Measurements from ENCODE around the gene SOCS4.
A peak's percentile ranks its signal among the peaks of the same experiment; 100 is the strongest.
"Not testable (repeated sequence)": the region's sequence is repeated elsewhere in the genome, so short reads cannot be mapped to it uniquely, and the experiment has no call there.

Gene SOCS4

DNA sequence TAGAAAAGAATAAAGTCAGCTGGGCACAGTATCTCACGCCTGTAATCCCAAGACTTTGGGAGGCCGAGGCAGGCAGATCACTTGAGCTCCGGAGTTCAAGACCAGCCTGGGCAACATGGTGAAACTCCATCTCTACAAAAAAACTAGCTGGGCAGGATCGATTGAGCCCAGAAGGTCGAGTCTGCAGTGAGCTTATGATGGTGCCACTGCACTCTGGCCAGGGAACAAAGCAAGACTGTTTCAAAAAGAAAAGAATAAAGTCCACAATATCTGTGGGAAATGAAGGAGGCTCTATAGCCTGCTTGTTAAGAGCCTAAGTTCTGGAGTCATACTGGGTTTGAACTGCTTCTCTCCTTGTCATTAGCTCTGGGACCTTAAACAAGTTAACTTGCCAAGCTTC lies 32.3 kb downstream of the SOCS4 start:
- peaks cover 8 to 33% (median 26%) of the 10 kb centered on the region in 3 donors for H3K36me3 ChIP-seq
- DNase-seq = no peak
- TF ChIP-seq, protein P1, sequence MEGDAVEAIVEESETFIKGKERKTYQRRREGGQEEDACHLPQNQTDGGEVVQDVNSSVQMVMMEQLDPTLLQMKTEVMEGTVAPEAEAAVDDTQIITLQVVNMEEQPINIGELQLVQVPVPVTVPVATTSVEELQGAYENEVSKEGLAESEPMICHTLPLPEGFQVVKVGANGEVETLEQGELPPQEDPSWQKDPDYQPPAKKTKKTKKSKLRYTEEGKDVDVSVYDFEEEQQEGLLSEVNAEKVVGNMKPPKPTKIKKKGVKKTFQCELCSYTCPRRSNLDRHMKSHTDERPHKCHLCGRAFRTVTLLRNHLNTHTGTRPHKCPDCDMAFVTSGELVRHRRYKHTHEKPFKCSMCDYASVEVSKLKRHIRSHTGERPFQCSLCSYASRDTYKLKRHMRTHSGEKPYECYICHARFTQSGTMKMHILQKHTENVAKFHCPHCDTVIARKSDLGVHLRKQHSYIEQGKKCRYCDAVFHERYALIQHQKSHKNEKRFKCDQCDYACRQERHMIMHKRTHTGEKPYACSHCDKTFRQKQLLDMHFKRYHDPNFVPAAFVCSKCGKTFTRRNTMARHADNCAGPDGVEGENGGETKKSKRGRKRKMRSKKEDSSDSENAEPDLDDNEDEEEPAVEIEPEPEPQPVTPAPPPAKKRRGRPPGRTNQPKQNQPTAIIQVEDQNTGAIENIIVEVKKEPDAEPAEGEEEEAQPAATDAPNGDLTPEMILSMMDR (IDR thresholded peaks at IDR 0.05) = no peak
- no peak overlapping the region for H3K27ac ChIP-seq
- no peak overlapping the region for H3K4me3 ChIP-seq
- H3K9me3 ChIP-seq = no peaks in the 10 kb centered on the region
- intact Hi-C loops (cut with DNase I; ENCODE audit: low total_unique reads) = no loop called here
- H3K27me3 ChIP-seq = no peaks in the 10 kb centered on the region
- peaks cover 0 to 84% (median 18%) of the 10 kb centered on the region in 4 donors for H3K4me1 ChIP-seq

DNA sequence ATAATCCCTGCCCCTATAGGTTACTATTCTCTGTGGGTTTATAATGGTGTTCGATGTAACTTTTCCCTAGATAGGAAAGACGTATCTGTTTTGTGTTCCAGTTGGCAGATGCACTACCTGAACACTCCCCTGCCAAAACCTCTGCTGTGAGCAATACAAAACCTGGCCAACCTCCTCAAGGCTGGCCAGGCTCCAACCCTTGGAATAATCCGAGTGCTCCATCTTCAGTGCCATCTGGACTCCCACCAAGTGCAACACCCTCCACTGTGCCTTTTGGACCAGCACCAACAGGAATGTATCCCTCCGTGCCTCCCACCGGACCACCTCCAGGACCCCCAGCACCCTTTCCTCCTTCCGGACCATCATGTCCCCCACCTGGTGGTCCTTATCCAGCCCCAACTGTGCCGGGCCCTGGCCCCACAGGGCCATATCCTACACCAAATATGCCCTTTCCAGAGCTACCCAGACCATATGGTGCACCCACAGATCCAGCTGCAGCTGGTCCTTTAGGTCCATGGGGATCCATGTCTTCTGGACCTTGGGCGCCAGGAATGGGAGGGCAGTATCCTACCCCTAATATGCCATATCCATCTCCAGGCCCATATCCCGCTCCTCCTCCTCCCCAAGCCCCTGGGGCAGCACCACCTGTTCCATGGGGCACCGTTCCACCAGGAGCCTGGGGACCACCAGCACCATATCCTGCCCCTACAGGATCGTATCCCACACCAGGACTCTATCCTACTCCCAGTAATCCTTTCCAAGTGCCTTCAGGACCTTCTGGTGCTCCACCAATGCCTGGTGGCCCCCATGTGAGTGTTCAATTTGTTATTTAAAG lies 35.7 kb downstream of the SOCS4 start:
- TF ChIP-seq, protein P1 (IDR thresholded peaks at IDR 0.05) = no peak
- no peak overlapping the region for H3K4me3 ChIP-seq
- intact Hi-C loops (cut with DNase I; ENCODE audit: low total_unique reads) = no loop called here
- H3K27me3 ChIP-seq = no peaks in the 10 kb centered on the region
- H3K36me3 ChIP-seq = peaks cover 8 to 32% (median 26%) of the 10 kb centered on the region in 3 donors
- peaks cover 0 to 67% (median 18%) of the 10 kb centered on the region in 4 donors for H3K4me1 ChIP-seq
- H3K27ac ChIP-seq = peak overlapping the region in 1 of 2 donors; percentile 32
- H3K9me3 ChIP-seq = no peaks in the 10 kb centered on the region
- no peak for DNase-seq

DNA sequence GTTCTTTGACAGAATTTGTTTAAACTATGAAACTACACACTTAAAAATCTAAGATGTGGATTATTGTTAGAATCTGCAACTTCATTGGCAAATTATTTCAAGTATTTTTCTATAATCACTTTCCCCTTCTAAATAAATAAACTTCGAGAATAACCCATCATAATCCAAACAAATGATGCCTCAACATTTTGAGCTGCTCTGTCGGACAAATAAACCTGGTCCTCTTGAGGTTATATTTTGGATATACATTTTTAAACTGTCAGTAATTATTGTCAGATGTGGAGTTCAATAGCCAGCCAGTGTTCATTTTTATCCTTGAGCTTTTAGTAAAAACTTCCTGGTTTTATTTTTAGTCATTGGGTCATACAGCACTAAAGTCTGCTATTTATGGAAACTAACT lies 37.9 kb downstream of the SOCS4 start:
- Histone ChIP-seq H3K27ac (peak overlapping the region in 1 of 2 donors; percentile 61), H3K4me1 (peaks cover 0 to 54% (median 14%) of the 10 kb centered on the region in 4 donors), H3K36me3 (peaks cover 8 to 25% (median 23%) of the 10 kb centered on the region in 3 donors)
- DNase-seq; H3K4me3 ChIP-seq; H3K9me3 ChIP-seq; H3K27me3 ChIP-seq; intact Hi-C loops (cut with DNase I; ENCODE audit: low total_unique reads): not testable (repeated sequence)

DNA sequence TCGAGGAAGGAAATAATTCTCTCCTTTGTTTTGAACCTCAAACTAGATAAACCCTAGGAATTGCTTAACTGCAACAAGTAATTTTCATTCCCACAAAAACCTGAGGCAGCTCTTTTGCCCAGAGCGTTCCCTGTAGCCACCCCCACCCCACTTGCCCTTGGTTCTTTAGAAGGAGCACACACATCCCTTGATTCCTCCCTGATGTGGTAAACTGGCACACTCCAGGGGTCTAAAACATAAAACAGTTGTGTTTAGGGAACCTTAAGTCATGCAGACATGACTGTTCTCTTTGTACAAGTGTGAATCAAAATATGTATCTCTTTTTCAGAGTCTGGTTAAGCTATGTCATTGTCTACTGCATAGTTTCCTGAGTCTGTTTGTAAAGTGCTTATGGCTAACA lies 38.4 kb downstream of the SOCS4 start:
- H3K36me3 ChIP-seq = peaks cover 8 to 25% (median 23%) of the 10 kb centered on the region in 3 donors

DNA sequence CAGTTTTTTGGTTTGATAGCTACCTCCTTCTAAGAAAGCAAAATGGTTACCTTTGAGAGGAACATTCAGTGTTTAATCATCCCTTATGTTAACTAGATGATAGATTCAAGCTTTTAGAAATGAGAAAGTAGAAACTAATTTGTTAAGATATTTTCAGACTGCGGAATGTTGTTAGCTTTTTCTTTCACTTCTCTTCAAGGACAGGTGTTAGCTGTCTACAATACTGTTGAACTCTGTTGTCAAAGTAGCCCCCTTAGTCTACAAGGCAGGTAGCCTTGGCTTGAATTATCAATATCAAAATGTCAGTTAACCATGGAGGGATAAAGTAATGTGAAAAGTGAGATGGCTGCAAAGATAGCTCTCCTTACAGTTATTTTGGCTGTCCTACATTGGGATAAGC lies 39.2 kb downstream of the SOCS4 start:
- TF ChIP-seq, protein P1 (IDR thresholded peaks at IDR 0.05) = no peak
- no peaks in the 10 kb centered on the region for H3K27me3 ChIP-seq
- no peaks in the 10 kb centered on the region for H3K9me3 ChIP-seq
- intact Hi-C loops (cut with DNase I; ENCODE audit: low total_unique reads) = no loop called here
- H3K27ac ChIP-seq = no peak overlapping the region
- peaks cover 8 to 25% (median 23%) of the 10 kb centered on the region in 3 donors for H3K36me3 ChIP-seq
- H3K4me1 ChIP-seq = peaks cover 0 to 58% (median 15%) of the 10 kb centered on the region in 4 donors
- no peak overlapping the region for H3K4me3 ChIP-seq
- DNase-seq = no peak

More for the DNA sequence above, 38.4 kb downstream of the SOCS4 start:
- Histone ChIP-seq H3K4me1 (peaks cover 0 to 58% (median 14%) of the 10 kb centered on the region in 4 donors), H3K9me3 (no peaks in the 10 kb centered on the region), H3K27me3 (no peaks in the 10 kb centered on the region), H3K27ac (peak overlapping the region; percentile 29 to 61), H3K4me3 (no peak overlapping the region)
- TF ChIP-seq, protein P1 (IDR thresholded peaks at IDR 0.05) = no peak
- intact Hi-C loops (cut with DNase I; ENCODE audit: low total_unique reads) = no loop called here
- DNase-seq = no peak

DNA sequence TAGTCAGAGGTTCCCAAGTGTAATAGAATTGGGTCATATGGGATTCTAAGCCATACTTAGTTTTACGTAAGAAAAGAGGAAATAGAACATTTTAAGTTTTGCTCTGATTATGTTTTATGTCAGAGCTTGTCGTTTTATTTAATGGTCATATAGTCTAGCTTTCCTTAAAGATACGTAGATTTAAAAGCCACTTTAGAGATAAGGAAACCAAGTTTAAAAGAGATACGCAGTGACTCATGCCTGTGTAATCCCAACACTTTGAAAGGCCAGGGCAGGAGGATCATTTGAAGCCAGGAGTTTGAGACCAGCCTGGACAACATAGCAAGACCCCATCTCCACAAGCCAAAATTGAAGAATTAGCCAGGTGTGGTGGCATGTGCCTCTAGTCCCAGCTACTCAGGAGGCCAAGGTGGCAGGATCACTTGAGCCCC lies 44.0 kb downstream of the SOCS4 start:
- no peaks in the 10 kb centered on the region for H3K27me3 ChIP-seq
- no peak for DNase-seq
- no peak overlapping the region for H3K4me3 ChIP-seq
- H3K9me3 ChIP-seq = no peaks in the 10 kb centered on the region
- peaks cover 0 to 32% (median 14%) of the 10 kb centered on the region in 4 donors for H3K4me1 ChIP-seq
- intact Hi-C loops (cut with DNase I; ENCODE audit: low total_unique reads) = no loop called here
- TF ChIP-seq, protein P1 (IDR thresholded peaks at IDR 0.05) = no peak
- peak overlapping the region; percentile 61 to 69 for H3K27ac ChIP-seq
- H3K36me3 ChIP-seq = peaks cover 0 to 12% (median 0%) of the 10 kb centered on the region in 3 donors

All from tibial artery (tissue), 4 donors.